ENCODE data around the gene ZNF74.
"Not testable (repeated sequence)": the region's sequence is repeated elsewhere in the genome, so short reads cannot be mapped to it uniquely, and the experiment has no call there.

GRCh38 chr22:20362403-20362802, 31.5 kb upstream of the ZNF74 start:
- TF ChIP-seq CTCF (IDR thresholded peaks at IDR 0.05; ENCODE audit: low read depth, low read length); POLR2A (IDR thresholded peaks at IDR 0.05; ENCODE audit: extremely low read depth, insufficient read length); MAX (IDR thresholded peaks at IDR 0.05; ENCODE audit: low read depth, low read length): not testable (repeated sequence)
